T47D (cell line): ENCODE data around the gene THRSP.
"Not testable (repeated sequence)": the region's sequence is repeated elsewhere in the genome, so short reads cannot be mapped to it uniquely, and the experiment has no call there.

ENCODE experiments used
- DNase-seq, 2 experiments: peaks; one replicate each; pipeline versions ENCODE4 v3.0.0 to v3.0.0-alpha.2; 2011 to 2012; ENCODE audit warnings: low read depth in 1 of 2, low spot score in 1 of 2
- JUND ChIP-seq: IDR thresholded peaks from 2 replicates; pipeline ENCODE4 v1.6.1; 2012; ENCODE audit warnings: low read depth
- in situ Hi-C: cut with HindIII; loops from 2 replicates; pipeline ENCODE4 v1.10.0; 2016; ENCODE audit warnings: low sequenced_read_pairs, low pct_unique_long_range_greater_than_20kb

The THRSP gene

DNA sequence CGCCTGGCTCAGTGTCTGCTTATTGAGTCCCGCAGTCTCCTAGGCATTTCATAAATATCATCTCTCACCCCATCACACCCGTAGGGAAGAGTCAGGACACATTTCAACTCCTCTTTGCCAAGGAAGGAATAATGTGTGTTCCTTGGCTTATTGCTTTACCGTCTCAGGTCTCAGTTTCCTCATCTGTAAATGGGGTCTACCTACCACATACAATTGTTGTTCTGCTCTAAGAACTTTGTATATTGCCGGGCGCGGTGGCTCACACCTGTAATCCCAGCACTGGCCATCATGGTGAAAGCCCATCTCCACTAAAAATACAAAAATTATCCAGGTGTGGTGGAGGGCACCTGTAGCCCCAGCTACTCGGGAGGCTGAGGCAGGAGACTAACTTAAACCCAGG, 3.1 kb upstream of the THRSP start:
- in situ Hi-C loops: no loop called here
- DNase-seq: no peak
- no peak for TF ChIP-seq JUND

GRCh38 chr11:78061088-78061920, 2.4 kb upstream of the THRSP start:
- DNase-seq: peak in 1 of 2 experiments; percentile 69
- TF ChIP-seq JUND: no peak
- in situ Hi-C loops: no loop called here

GRCh38 chr11:78061921-78062311, 1.7 kb upstream of the THRSP start:
- TF ChIP-seq JUND: no peak
- in situ Hi-C loops: no loop called here
- DNase-seq: peak in 1 of 2 experiments; percentile 66

- in situ Hi-C loops: no loop called here
- DNase-seq: no peak
- TF ChIP-seq JUND: no peak
Measured at GRCh38 chr11:78062671-78063070, 990 bp upstream of the THRSP start.

- DNase-seq: no peak
- no peak for TF ChIP-seq JUND
- in situ Hi-C loops: no loop called here
Measured at GRCh38 chr11:78065203-78065602, 1.5 kb downstream of the THRSP start.

GRCh38 chr11:78066471-78066870, 2.8 kb downstream of the THRSP start:
- no peak for TF ChIP-seq JUND
- no peak for DNase-seq
- in situ Hi-C loops: no loop called here

GRCh38 chr11:78067704-78068103, 4.0 kb downstream of the THRSP start:
- DNase-seq: no peak
- TF ChIP-seq JUND: no peak
- in situ Hi-C loops: no loop called here

DNA sequence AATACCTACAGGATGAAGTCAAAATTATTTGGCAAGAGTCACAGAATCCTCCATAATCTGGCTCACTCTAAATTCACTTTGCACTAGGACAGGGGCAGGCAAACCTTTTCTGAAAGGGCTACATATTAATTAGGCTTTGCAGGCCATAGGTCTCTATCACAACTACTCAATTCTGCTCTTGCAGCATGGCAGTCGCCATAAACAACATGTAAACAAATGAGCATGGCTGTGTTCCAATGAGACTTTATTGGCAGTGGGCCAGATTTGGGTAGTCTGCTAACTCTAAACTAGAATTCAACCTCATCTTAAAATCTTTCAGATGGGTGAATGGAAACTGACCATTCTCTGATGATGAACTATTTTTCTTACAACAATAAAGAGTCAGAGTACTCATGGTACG, 5.8 kb downstream of the THRSP start:
- no peak for TF ChIP-seq JUND
- DNase-seq: peak in 1 of 2 experiments; percentile 49
- in situ Hi-C loops: no loop called here

DNA sequence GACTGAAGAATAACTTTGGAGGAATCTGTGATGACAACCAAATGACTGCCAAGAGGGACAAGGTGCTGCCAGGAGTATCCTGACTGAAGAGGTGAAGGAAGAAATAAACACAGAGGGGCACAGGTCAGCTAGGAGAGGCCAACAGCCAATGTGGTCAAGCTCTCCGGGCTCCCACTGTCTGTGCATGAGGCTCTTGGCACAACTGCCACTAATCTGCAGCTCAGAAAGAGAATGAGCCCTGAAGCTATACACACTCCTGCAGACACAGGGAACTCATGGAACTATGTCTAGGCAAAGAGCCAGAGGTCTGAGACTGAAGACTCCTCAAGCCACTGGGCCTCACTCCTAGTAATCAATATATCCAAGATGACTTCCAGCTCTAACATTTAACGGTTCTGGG, 7.0 kb downstream of the THRSP start:
- no peak for TF ChIP-seq JUND
- peak in 1 of 2 experiments; percentile 48 for DNase-seq
- in situ Hi-C loops: no loop called here

DNA sequence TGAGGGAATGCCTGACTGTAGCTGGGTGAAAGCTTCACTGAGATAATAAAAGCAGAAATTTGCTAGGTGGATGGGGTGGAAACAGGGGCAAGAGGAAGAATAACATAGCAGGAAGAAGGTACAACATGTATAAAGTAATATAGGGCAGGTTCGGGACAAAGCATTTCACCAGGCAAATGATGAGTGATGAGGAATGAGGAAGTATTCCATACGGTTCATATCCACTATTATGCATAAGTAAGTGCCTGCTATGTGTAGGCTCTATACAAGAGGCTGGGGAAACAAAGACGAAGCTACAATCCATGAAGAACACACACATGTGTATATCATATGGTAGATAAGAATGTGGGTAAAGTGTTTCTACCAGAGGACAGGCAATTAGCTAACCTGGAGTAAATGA, 8.1 kb downstream of the THRSP start:
- TF ChIP-seq JUND: no peak
- DNase-seq: no peak
- in situ Hi-C loops: no loop called here

DNA sequence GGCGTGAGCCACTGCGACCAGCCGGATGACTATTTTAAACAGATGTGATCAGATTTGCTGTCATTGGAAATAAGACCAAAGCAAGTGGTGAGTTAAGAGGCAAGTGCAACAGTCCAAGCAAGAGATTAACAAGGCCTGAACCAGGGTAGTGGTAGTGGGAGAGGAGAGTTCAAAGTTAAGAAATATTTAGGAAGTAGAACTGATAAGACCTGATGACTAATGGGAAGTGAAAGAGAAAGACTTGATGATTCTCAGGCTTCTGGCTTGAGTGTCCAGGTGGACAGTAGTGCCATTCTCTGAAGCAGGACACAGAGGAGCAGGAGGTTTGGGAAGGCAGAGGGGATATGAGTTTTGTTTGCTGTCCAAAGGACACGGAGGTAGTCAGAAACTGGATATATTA, 8.8 kb downstream of the THRSP start:
- no peak for DNase-seq
- in situ Hi-C loops: no loop called here

GRCh38 chr11:78074756-78075155, 11.1 kb downstream of the THRSP start:
- in situ Hi-C loops: no loop called here
- TF ChIP-seq JUND: no peak
- DNase-seq: peak in 1 of 2 experiments; percentile 44

More for the DNA sequence above, 8.8 kb downstream of the THRSP start:
- no peak for TF ChIP-seq JUND

DNA sequence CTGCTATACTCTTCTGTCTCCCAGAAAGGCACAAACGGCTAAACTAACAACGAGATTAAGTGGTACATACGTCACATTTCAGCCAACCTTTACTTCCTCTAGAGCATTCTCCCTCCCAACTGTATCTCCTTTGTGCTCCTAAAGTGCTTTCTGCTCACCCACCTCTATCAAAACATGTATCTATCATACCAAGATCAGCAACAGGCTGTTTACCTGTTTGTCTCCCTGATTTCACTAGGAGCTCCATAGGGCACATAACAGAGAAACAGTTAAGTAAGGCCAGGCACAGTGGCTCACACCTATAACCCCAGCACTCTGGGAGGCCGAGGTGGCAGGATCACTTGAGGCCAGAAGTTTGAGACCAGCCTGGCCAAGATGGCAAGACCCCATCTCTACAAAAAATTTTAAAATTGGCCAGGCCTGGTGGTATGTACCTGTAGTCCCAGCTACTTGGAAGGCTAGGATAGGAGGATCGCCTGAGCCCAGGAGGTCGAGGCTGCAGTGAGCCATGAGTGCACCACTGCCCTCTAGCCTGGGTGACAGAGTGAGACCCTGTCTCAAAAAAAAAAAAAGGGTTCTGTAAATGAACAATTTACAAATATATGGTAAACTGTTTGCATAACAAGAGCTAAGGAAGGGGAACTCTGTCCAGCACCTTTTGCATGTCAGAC, 13.2 kb downstream of the THRSP start:
- DNase-seq: no peak
- in situ Hi-C loops: no loop called here
- TF ChIP-seq JUND: no peak

GRCh38 chr11:78077592-78077991, 13.9 kb downstream of the THRSP start:
- in situ Hi-C loops, DNase-seq: not testable (repeated sequence)
